Stimulated activated CD8-positive, alpha-beta memory T cell treated with anti-CD3 and anti-CD28 coated beads, Interleukin-12 subunit alpha, Interleukin-12 subunit beta, amount 100 ng/mL, for 1 hour (primary cell): ENCODE measurements around the gene GLRA2.
"Not testable (repeated sequence)": the region's sequence is repeated elsewhere in the genome, so short reads cannot be mapped to it uniquely, and the experiment has no call there.

Experiments used
- DNase-seq: peaks from one replicate; pipeline ENCODE4 v3.0.0-alpha.2; 2020; ENCODE audit warnings: low read depth

The GLRA2 gene

DNA sequence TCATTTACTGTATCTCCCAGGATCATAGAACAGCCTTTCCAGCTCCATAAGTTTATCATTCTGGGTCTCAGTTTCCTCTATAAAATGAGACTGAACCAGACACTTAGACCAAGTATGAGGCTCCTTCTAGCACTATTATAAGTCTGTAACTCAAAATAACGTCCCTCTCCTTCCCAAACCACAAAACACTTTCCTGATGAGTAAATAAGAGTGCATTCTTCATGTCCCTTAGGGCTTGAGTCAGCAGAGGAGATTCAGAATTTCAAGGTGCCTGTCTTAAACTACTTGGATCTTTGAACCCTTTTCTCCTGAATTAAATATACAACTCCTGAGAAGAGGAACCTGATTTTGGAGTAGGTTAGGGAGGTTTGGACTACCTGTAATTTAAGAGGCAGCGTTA is 62.6 kb downstream of the GLRA2 start:
- DNase-seq: no peak

DNA sequence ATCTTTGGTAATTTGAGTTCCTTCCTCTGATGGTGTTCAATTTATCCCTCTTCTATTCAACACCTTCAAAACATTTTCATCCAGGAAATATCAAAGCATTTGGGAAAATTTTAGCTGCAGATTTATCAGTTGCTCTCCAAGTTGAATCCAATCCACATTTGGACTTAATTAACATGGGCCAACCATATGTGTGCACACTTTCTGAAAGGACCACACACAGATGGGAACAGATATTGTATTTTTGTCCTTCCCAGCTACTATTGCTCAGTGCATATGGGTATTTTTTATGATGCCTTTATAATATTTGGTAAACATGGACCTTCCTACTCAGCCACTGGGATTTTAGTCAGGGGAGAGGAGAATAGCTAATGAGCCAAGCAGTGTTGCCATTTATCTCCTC is 65.2 kb downstream of the GLRA2 start:
- no peak for DNase-seq

- DNase-seq: no peak
These were observed 69.0 kb downstream of the GLRA2 start for GRCh38 chrX:14598330-14598729.

DNA sequence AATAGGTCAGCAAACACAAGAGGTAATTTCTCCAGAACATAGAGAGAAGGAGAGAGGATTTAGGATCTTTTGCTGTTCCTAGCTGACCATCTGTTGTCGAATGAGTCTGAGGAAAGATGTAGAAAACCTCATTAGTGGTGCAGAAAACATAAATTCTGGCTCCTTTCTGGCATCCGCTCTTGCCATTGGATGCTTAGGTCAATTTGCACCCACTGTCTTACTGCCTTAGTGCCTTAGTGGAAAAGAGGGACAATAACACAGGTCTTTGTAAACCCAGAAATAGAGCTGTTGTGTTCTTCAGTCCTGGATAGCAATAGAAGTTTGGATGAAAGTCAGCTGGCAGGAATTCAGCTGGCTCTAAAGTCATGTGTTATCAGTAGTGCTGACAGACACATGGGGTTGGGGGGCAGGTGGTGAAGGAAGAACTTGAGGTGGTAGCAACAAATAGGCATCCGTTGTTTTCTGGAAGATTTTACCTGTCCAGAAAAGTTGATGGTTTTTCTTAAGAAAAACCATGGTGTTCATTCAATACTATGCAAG is 78.2 kb downstream of the GLRA2 start:
- DNase-seq: no peak

- DNase-seq: not testable (repeated sequence)
These were observed 83.1 kb downstream of the GLRA2 start for GRCh38 chrX:14612450-14612849.

DNA sequence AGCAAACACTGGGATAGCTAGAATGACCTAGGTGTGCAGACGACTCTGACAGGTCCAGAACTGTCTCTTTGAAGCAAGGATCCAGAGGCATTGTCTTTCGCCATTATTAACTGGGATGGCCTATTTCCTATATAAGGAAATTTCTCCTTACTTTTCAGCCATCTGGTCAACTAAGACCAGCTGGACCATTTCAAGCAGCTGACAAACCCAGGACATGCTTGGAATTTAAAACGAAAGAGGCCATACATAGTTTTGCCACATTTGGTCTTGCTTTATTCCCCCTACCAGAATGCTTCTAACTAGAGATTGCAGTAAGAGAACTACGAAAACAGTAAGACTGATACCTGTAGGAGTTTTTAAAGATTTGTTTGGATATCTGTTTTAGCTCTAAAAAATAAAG is 87.0 kb downstream of the GLRA2 start:
- no peak for DNase-seq

DNA sequence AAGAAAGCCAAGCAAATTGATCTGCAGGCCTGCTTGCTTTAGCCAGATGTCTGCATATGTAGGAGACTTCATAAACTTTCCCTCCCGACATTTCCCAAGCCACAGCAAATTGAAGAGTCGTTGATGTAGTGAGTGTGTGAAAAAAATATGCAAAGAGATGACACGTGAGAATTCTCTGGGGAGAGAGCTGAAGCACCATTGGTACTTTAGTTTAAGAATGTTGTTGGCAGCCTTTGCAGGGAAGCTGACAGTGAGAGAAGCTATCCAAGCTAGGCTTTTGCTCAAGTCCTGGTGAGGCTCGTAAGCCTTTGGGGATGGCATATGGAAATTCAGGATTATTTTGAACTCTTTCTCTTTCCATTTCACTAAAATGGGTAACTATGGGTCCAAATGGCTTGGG is 87.5 kb downstream of the GLRA2 start:
- DNase-seq: no peak

DNA sequence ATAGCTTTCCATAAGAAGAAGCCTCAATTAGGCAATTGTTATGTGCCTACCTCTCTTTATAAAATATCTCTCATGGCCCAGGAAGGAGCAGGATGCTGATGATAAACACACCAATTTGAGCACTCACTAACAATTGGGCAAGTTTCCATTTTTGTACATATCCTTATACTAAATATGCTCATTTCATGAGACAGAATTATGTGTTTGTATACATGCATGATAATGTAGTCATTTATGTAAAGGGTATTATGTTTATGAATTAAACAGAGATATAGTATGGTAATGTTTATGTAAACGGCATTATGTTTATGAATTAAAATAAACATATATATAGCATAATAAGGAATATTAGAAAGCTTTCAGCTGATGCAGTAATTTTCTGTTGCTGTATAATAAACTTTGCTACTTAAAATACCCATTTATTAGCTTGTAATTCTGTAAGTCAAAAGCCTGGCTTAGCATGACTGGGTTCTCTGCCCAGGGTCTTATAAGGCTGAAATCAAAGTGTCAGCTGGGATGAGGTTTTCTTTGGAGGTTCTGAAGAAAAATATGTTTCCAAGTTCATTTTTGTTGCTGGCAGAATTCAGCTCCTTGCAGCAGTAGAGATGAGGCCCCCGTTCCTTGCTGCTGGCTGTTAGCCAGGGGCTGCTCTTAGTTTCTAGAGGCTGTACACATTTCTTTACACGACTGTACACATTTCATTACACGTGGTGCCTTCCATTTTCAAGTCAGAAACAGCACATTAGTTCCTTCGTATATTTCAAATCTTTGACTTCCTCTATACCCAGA is 89.0 kb downstream of the GLRA2 start:
- DNase-seq: no peak

DNA sequence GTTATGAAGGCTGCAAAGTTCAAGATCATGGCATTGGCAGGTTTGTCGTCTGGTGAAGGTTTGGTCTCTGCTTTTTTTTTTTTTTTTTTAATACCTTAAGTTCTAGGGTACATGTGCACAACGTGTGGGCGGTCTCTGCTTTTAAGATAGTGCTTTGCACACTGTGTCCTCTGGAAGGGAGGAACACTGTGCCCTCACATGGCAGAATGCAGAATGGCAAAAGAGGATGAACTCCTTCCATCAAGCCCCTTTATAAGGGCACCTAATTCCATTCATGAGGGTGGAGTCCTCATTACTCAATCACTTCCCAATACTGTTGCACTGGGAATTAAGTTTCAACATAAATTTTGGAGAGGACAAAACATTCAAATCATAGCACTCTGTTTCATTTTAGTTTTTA is 101.4 kb downstream of the GLRA2 start:
- no peak for DNase-seq

DNA sequence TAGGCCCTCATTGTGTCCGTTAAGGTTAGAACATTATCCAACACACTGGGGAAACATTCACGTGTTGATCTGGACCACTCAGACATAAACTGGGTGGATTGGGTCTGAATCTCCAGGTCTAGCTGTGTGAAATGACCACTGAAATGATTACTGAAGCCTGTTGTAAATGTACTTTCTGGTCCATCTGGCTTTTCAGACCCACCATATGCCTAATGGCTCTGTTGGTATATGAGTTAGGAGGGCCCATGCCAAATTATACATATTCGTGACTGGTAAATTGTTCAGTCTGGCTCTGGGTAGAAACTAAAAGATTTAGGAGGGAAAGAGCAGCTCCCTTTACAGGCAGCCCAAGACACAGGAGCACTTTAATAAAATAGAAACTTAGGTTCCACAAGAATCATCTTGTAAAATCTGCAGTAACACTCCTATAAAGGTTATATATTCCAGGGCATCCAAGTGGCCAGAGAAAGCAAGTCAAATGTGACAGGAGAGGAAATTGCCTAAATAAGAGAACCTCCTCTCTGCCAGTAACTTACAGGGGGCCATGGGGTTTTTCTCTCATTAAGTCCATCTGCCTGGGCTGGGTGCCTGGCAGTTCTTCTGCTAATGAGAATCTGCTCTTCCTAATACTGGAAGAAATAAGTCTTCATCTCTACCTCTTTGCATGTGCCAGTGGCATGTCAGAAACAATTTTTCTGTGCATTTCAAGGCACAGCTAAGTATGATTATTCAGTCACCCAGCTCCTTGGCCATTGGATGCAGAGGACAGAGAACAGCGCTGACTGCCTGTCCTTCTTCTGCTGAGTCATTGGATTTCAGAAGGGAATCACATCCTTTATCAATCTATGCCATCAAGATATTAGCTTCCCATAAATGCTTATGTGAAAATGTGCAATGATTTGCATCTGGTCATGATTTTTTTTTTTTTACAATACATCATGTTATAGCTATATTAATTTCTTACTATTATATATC is 112.6 kb downstream of the GLRA2 start:
- DNase-seq: no peak

DNA sequence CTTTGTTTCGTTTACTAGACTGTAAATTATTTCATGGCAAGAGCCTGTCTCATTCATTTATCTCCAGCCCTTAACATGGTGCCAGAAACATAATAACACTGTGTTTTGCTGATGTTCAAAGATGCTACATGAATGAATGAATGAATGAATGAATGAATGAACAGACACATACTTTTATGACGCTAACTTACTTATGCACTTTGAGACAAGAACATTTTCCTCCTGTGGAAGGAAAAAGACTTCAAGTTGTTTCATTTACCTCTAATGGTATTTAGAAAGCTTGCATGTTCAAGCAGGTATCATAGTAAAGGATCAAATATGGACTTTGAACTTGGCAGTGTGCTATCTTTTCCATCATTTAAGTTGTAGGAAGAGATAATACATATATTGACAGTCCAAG is 131.6 kb downstream of the GLRA2 start:
- DNase-seq: no peak

- no peak for DNase-seq
These were observed 141.5 kb downstream of the GLRA2 start for GRCh38 chrX:14670819-14671218.

- DNase-seq: no peak
These were observed 143.4 kb downstream of the GLRA2 start for GRCh38 chrX:14672611-14673172.

- DNase-seq: no peak
These were observed 143.9 kb downstream of the GLRA2 start for GRCh38 chrX:14673236-14673635.

DNA sequence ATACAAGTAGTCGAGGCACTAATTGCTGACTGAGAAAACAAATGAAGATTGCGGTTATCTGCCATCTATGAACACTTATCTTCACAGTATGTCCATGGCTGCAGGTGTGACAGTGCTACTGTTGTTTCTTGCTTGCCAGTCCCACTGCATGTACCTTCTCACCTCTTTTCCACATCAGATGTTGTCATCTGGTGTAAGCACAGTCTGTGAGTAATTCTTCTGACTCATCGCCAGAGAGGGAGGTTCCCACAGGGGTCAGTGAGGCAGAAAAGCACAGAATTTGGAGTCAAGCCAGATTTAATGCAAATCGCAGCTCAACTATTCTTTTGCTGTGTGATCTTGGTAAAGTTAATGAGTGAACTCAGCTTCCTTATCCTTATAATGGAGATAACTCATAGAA is 144.4 kb downstream of the GLRA2 start:
- DNase-seq: no peak

GRCh38 chrX:14675500-14675899 is 146.2 kb downstream of the GLRA2 start:
- DNase-seq: no peak

DNA sequence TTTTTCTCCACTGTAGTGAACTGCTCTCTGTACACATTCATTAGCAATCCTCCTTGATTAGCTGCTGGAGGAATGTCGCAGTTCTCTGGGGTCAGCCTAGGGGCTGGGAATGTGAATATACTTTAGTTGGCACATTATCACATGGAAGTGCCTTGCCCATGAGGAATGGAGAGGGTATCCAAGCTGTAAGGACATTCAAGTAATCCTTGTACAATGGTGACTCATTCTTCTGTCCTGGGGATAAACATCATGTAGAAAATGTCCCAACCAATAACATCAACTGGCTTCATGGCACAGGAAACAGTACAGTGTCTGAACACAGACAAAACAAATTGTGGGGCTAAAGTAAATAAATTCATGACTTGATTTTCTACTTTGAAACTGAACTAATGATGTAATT is 147.1 kb downstream of the GLRA2 start:
- DNase-seq: no peak

DNA sequence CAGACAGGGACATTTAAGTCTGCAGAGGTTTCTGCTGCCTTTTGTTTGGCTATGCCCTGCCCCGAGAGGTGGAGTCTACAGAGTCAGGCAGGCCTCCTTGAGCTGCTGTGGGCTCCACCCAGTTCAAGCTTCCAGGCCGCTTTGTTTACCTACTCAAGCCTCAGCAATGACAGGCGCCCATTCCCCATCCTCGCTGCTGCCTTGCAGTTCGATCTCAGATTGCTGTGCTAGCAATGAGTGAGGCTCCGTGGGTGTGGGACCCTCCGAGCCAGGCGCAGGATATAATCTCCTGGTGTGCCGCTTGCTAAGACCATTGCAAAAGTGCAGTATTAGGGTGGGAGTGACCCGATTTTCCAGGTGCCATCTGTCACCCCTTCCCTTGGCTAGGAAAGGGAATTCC is 159.0 kb downstream of the GLRA2 start:
- not testable (repeated sequence) for DNase-seq

DNA sequence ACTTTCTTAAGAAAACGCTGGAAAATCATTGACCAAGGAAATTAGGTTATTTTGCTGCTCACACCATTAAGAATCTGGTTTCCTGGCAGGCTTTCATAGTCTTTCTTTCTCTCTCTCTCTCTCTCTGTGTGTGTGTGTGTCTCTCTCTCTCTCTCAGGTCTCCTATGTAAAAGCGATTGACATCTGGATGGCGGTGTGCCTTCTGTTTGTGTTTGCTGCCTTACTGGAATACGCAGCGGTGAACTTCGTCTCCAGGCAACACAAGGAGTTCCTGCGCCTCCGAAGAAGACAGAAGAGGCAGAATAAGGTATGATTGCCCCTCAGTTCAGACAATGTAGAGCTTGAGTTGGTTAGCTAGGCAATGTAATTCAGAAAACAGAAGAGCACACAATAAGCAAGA is 161.2 kb downstream of the GLRA2 start:
- no peak for DNase-seq

DNA sequence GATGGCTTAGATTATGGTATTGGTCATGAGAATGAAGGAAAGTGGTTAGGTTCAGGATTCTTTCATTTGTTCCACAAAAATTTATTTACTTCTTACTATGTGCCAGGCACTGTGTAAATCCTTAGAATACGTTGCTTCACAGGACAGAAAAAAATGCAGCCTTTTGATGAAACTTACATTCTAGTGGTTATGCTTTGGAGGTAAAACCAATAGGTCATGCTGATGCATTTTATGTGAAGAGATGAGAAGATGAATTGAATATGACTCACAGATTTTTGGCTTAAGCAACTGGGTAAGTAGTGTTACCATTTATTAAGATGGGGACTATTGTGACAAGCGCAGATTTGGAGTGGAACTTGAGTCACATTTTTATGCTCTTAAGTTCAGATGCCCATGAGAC is 165.3 kb downstream of the GLRA2 start:
- no peak for DNase-seq

GRCh38 chrX:14697451-14697850 is 168.1 kb downstream of the GLRA2 start:
- DNase-seq: no peak

- DNase-seq: no peak
These were observed 169.5 kb downstream of the GLRA2 start for GRCh38 chrX:14698790-14699189.

DNA sequence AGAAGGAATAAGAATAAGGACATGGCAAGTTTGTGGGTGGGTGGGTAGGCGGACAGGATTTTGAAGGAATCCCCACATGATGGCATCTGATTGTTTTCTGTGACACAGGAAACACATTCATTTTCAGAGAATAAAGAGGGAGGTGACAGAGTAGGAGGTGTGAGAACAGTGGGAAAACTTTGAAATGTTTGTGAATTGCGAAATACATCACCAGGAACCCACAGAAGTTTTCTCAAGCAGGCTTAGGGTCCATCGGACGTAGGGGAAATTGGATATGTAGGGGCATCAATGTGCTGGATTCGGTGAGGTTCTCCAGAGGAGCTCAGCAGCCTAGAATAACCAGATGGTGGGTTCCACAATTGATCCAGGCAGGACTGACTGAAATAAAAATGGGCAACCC is 171.6 kb downstream of the GLRA2 start:
- DNase-seq: no peak
